Activated CD4-positive, CD25-positive, alpha-beta regulatory T cell treated with anti-CD3 and anti-CD28 coated beads, Interleukin-2, amount 50 U/mL, for 16 hours (primary cell): ENCODE results near the gene OR7A10.

Source experiments
- DNase-seq: peaks from one replicate; pipeline ENCODE4 v3.0.0-alpha.2; 2020; ENCODE audit warnings: low read depth, low spot score

The OR7A10 gene

DNA sequence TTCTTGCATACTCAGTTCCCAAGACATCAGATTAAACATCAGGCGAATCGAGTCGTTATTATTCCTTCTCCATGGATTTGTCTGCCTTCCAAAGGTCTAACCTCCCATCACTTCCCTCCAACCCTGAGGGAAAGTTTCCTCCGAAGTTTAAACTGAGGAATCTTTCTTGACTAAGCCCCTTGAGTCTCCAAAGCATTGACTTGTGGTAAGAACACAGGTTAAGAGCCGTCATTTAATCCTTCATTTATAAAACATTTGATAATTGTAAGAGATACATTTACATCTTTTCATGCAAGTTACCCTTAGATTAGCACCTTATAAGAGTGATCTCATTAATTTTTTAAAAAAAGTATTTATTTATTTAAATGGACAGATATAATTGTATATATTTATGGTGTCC lies at the start of gene OR7A10:
OR7A10 (minus strand) TSS at position 101 of the 400 bp plus-strand sequence. CDS start 7,045 bp downstream, outside the sequence.
- DNase-seq = no peak

- DNase-seq = no peak
Observed at GRCh38 chr19:14890643-14891379, 42.1 kb upstream of the OR7A10 start.

- DNase-seq = no peak
Observed at GRCh38 chr19:14889994-14890642, 41.4 kb upstream of the OR7A10 start.

- DNase-seq = no peak
Observed at GRCh38 chr19:14886032-14886431, 37.3 kb upstream of the OR7A10 start, which contains the start of gene OR7A17. OR7A17 (minus strand) TSS chr19:14886132; CDS start chr19:14881355, 4,777 bp downstream.

DNA sequence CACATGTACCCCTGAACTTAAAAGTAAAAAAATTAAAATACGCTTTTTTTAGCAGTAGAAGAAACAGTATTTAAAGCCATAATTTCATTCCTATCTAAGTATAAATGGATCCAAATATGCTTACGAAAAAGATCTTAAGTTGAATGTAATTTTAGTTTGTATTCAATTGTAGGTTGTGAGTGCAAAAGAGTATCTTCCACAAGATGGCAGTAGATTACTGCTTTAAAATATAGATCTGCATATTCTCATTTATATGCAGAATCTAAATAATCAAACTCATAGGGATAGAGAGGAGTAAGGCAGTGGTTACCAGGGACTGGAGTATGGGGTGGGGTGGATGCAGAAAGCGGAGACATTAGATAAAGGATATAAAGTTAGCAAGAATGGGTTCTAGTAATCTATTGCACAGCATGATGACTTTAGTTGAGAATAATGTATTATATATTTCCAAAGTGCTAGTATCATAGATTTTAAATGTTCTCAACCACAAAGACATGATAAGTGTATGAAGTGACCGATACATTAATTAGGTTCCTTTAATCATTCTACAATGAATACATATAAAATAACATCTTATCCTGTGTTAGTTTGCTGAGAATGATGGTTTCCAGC lies 23.0 kb upstream of the OR7A10 start:
- no peak for DNase-seq

GRCh38 chr19:14868497-14868896 lies 19.8 kb upstream of the OR7A10 start:
- no peak for DNase-seq

GRCh38 chr19:14843578-14843977 lies 5.1 kb downstream of the OR7A10 start:
- no peak for DNase-seq

DNA sequence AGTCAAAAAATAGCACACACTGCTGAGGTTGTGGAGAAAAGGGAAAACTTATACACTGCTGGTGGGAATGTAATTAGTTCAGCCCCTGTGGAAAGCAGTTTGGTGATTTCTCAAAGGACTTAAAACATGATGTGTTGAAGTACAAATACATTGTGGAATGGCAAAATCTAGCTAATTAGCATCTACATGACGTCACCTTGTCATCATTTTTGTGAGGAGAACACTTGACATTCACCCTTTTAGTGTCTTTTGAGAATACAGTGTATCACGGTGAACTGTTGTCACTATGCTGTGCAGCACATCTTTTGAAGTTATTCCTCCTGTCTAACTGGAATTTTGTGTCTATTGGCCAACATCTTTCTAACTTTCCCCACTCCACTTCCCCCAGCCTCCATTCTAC lies 5.6 kb downstream of the OR7A10 start:
- no peak for DNase-seq

DNA sequence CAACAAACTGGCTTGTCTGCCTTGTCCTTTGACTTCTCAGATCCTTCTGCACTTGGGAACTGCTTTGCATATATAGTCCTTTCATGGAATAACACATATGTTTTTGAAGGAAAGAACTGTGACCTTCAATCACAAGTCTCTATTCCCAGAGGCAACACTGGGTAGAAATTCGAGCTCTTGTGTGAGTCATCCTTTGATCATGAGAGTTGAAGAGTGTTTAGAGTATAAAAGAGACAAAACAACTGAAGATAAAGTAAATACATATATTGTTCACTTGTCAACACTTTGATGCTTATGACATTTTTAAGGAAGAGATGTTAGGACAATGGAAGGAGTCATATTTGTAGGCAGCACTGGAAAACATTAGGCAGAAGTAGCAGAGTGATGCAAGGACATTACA lies 8.5 kb downstream of the OR7A10 start:
- no peak for DNase-seq

DNA sequence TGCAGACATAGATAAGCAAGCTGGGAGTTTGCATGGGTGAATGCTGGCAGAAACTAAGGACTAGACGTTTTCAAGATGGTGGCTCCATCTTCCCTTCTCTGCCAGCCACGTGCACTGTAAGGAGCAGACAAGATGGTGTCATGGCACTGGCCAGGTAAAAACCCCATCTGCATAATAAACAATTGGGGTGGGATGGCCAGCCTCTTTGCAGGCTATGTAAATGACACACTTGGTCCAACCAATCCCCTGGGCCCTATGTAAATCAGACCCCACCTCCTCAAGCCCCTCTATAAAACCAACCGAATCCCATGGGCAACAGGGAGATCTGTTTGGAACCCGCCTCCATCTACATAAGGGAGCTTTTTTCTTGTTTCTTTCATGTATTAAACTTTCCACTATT lies 11.3 kb downstream of the OR7A10 start:
- DNase-seq = no peak

- no peak for DNase-seq
Observed at GRCh38 chr19:14835011-14835410, 13.7 kb downstream of the OR7A10 start, which contains the start of the genes OR7A5 and OR7C1. OR7A5 (minus strand) TSS chr19:14835185; CDS start chr19:14828241, 6,944 bp downstream. OR7C1 (minus strand) TSS chr19:14835185; CDS start chr19:14800136, 35,049 bp downstream.

DNA sequence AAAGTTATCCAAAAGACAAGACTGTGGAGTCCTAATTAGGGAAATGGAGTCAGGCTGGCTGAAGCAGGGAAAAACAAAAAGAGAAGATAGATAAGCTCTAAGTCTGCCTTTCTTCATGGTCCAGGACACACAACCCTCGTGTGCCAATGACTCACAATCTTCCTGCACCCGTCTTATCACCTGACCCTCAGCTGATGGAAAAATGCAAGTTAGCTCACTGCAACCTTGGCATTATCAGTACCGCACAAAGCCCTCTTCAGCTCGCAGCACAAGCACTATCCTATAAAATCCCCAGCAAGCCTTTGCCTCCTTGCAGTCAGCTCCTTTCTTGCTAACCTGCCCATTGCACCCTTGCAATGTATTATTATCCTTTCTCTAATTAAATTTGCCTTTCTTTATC lies 18.0 kb downstream of the OR7A10 start:
- DNase-seq = no peak

DNA sequence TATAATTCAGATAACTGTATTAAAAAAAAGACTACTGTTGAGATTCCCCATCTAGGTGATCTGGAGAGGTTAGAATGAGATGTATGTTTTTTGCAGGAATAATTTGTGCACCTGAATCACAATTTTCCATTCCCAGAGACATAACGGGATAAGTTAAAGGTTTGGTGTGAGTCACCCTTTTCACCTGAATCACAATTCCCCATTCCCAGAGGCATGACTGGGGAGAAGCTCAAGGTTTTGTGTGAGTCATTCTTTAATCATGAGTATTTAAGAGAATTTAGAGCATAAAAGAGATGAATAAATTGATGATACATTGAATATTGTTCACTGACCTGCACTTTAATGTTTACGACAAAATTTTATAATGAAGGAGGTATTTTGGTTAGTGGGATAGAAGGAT lies 22.7 kb downstream of the OR7A10 start:
- no peak for DNase-seq

DNA sequence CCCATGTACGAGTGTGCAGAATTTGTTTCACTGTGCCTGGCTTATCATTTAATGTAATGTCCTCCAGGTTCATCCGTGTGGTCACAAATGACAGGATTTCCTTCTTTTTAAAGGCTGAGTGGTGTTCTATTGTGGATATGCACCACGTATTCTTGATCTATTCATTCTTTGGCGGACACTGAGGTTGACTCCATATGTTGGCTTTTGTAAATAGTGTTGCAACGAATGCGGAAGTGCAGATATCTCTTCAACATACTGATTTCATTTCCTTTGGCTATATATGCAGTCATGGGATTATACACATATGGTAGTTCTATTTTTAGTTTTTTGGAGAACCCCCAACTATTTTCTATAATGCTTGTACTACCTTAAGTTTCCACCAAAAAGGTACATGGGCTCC lies 26.8 kb downstream of the OR7A10 start:
- DNase-seq = no peak

GRCh38 chr19:14818588-14818987 lies 30.1 kb downstream of the OR7A10 start:
- no peak for DNase-seq

- DNase-seq = no peak
Observed at GRCh38 chr19:14817052-14817451, 31.7 kb downstream of the OR7A10 start.

- no peak for DNase-seq
Observed at GRCh38 chr19:14814982-14815652, 33.6 kb downstream of the OR7A10 start.

DNA sequence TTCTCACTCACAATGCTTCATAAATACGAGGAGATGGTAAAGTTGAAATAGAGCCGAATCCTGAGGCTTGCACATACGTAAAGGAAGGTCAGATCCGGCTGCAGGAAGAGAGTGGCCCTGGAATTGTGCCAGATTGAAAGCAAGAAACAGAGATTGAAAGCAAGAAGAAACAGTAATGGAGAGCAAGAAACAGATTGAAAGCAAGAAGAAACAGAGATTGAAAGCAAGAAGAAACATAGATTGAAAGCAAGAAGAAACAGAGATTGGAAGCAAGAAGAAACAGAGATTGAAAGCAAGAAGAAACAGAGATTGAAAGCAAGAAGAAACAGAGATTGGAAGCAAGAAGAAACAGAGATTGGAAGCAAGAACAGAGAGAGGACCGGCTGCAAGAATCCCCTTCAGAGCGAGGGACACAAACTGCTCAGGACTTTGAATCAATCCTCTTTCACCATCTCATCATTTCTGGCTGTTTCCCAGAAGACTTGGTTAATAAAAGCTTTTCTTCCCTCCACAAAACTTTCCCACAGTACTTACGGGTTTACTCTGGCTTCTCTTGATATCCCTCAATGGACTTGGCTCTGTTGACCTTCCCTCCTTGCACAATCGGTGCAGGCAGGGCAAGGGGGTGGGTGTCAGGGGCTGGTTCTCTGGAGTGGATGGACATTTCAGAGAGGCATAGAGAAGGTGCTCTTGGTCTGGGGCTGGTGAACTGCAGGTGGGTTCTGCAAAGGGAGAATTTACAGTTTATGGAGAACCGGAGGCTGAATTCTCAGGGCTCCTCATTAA lies 39.3 kb downstream of the OR7A10 start:
- no peak for DNase-seq

DNA sequence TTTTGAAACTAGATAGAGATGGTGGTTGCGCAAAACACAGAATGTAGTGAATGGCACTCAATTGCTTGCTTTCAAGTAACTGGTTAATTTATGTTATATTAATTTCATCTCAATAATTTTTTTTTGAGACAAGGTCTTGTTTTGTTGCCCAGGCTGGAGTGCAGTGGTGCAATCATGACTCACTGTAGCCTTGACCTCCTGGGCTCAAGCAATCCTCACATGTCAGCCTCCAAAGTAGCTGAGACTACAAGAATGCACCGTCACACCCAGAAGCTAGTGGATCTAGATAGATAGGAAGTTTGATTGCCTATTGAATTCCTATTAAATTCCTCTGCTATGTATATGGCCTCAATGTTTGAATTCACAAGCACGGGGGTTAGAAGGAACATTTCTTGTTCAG lies 44.0 kb downstream of the OR7A10 start:
- no peak for DNase-seq

DNA sequence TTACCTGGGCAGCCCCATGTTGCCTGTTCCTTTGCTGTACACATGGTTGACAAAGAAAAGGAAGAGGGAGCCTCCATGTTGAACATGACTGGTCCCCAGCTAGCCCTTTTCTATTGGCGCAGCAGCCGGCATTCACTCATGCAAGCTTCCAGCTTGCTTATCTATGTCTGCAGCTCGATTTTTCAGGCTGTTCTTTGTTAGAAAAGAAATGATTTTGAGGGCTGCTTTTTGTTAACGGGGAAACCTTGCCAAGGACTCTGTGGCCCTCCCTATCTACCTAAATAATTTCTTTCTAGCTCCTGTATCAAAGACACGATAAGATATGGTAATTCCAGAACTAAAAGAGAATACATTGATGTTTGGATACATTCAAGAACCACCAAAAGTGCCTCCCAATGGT lies 50.0 kb downstream of the OR7A10 start:
- no peak for DNase-seq

DNA sequence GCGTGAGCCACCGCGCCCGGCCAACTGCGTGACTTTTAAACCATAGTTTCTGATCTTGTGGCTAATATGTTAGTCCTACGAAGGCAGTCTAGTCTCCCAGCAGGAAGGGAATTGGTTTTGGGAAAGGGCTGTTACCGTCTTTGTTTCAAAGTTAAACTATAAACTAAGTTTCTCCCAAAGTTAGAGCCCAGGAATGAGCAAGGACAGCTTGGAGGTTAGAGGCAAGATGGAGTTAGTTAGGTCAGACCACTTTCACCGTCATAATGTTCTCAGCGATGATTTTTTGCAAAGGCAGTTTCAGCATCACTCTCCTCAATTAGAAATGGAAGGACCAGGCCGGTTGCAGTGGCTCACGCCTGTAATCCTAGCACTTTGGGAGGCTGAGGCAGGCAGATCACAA lies 52.7 kb downstream of the OR7A10 start:
- DNase-seq = no peak
